Measurements from ENCODE around the gene PAQR8.
"Not testable (repeated sequence)": the region's sequence is repeated elsewhere in the genome, so short reads cannot be mapped to it uniquely, and the experiment has no call there.

PAQR8 gene

GRCh38 chr6:52423448-52423847, 61.5 kb downstream of the PAQR8 start:
- DNase-seq (ENCODE audit: extremely low spot score) = no peak
- no peak for TF ChIP-seq CTCF (IDR thresholded peaks at IDR 0.05; ENCODE audit: control extremely low read depth, extremely low read depth, low read depth, missing control alignments)
- ChIA-PET CTCF (interaction anchor here (0.8 to 2.2 kb wide), 6 partner anchors 10 to 240 kb away, joined by 3 to 7 read pairs (median 3); no protein-coding TSS in a partner anchor), POLR2A (interaction anchor here (0.7 kb wide), 1 partner anchor 146 kb away, joined by 3 read pairs; no protein-coding TSS in a partner anchor)

- DNase-seq (ENCODE audit: extremely low spot score) = no peak
- ChIA-PET POLR2A (interaction anchor here (0.7 kb wide), 1 partner anchor 146 kb away, joined by 3 read pairs; no protein-coding TSS in a partner anchor), CTCF (interaction anchor here (0.8 to 2.2 kb wide), 7 partner anchors 9 to 239 kb away, joined by 3 to 7 read pairs (median 3); no protein-coding TSS in a partner anchor)
- no peak for TF ChIP-seq CTCF (IDR thresholded peaks at IDR 0.05; ENCODE audit: control extremely low read depth, extremely low read depth, low read depth, missing control alignments)
Measured at GRCh38 chr6:52423971-52424381, 62.0 kb downstream of the PAQR8 start.

- TF ChIP-seq CTCF (IDR thresholded peaks at IDR 0.05; ENCODE audit: control extremely low read depth, extremely low read depth, low read depth, missing control alignments) = no peak
Measured at GRCh38 chr6:52424513-52424912, 62.6 kb downstream of the PAQR8 start.

GRCh38 chr6:52426667-52427066, 64.7 kb downstream of the PAQR8 start:
- POLR2A ChIA-PET = no interaction called here
- DNase-seq (ENCODE audit: extremely low spot score) = no peak
- CTCF ChIA-PET = interaction anchor here (1.3 to 2.0 kb wide), 2 partner anchors 9 to 28 kb away, joined by 3 to 5 read pairs; no protein-coding TSS in a partner anchor

More at GRCh38 chr6:52424513-52424912, 62.6 kb downstream of the PAQR8 start:
- DNase-seq (ENCODE audit: extremely low spot score) = no peak
- POLR2A ChIA-PET = no interaction called here
- CTCF ChIA-PET = interaction anchor here (0.9 to 2.2 kb wide), 4 partner anchors 9 to 239 kb away, joined by 3 to 7 read pairs (median 6); no protein-coding TSS in a partner anchor

GRCh38 chr6:52433294-52433693, 71.3 kb downstream of the PAQR8 start:
- DNase-seq (ENCODE audit: extremely low spot score); POLR2A ChIA-PET: not testable (repeated sequence)
- CTCF ChIA-PET = interaction anchor here (1.0 to 1.6 kb wide), 4 partner anchors 10 to 165 kb away, joined by 3 to 5 read pairs (median 4); no protein-coding TSS in a partner anchor

More at GRCh38 chr6:52426667-52427066, 64.7 kb downstream of the PAQR8 start:
- no peak for TF ChIP-seq CTCF (IDR thresholded peaks at IDR 0.05; ENCODE audit: control extremely low read depth, extremely low read depth, low read depth, missing control alignments)

GRCh38 chr6:52435345-52435744, 73.4 kb downstream of the PAQR8 start:
- CTCF ChIA-PET = no interaction called here
- no peak for DNase-seq (ENCODE audit: extremely low spot score)
- TF ChIP-seq CTCF (IDR thresholded peaks at IDR 0.05; ENCODE audit: control extremely low read depth, extremely low read depth, low read depth, missing control alignments) = no peak
- POLR2A ChIA-PET = no interaction called here

GRCh38 chr6:52438926-52439325, 77.0 kb downstream of the PAQR8 start:
- POLR2A ChIA-PET = no interaction called here

More at GRCh38 chr6:52438926-52439325, 77.0 kb downstream of the PAQR8 start:
- CTCF ChIA-PET = interaction anchor here (1.2 to 1.9 kb wide), 4 partner anchors 10 to 23 kb away, joined by 3 to 5 read pairs (median 4); no protein-coding TSS in a partner anchor
- TF ChIP-seq CTCF (IDR thresholded peaks at IDR 0.05; ENCODE audit: control extremely low read depth, extremely low read depth, low read depth, missing control alignments) = no peak
- DNase-seq (ENCODE audit: extremely low spot score) = no peak
